Measurements from ENCODE around the gene JAK1. TPM values are rescaled to one million over a fixed set of nuclear protein-coding genes. Genes with fewer than 3 reads are reported as not detected.

Gene JAK1
- polyA plus RNA-seq, 12 donors, result 48.7 to 80.9 (median 67.7) TPM; not detected in 1

GRCh38 chr1:64790832-64791487 is 175.4 kb downstream of the JAK1 start:
- DNase-seq, result no peak

Other genes starting within 250 kb of the JAK1 start
- gene RAVER2, start 221.5 kb downstream of the JAK1 start, polyA plus RNA-seq (ENCODE audit: insufficient read length in 12 of 12), result 10 to 100 TPM in 11 of 12 donors, not detected in 1; 13.2 to 31.0 (median 23.7) TPM
- gene AK4, start 181.7 kb upstream of the JAK1 start, polyA plus RNA-seq (ENCODE audit: insufficient read length in 12 of 12), result 100 to 1,000 TPM in 1 of 12 donors, 10 to 100 TPM in 5, 1 to 10 TPM in 6; 5.6 to 465 (median 10.2) TPM